ENCODE results near the gene MAN2A2.

Gene MAN2A2

GRCh38 chr15:90941038-90941437, 37.9 kb downstream of the MAN2A2 start:
- no peak for DNase-seq (ENCODE audit: low read depth in 2 of 3, low spot score in 2 of 3)

- no peak for DNase-seq (ENCODE audit: low read depth in 2 of 3, low spot score in 2 of 3)
These were observed 39.4 kb downstream of the MAN2A2 start for GRCh38 chr15:90942354-90943120.

- DNase-seq (ENCODE audit: low read depth in 2 of 3, low spot score in 2 of 3): no peak
These were observed 42.0 kb downstream of the MAN2A2 start for GRCh38 chr15:90945091-90945490.

GRCh38 chr15:90946538-90946937, 43.4 kb downstream of the MAN2A2 start:
- no peak for DNase-seq (ENCODE audit: low read depth in 2 of 3, low spot score in 2 of 3)

- no peak for DNase-seq (ENCODE audit: low read depth in 2 of 3, low spot score in 2 of 3)
These were observed 44.0 kb downstream of the MAN2A2 start for GRCh38 chr15:90946941-90947576.

- DNase-seq (ENCODE audit: low read depth in 2 of 3, low spot score in 2 of 3): no peak
These were observed 44.7 kb downstream of the MAN2A2 start for GRCh38 chr15:90947577-90948357.

- DNase-seq (ENCODE audit: low read depth in 2 of 3, low spot score in 2 of 3): no peak
These were observed 45.4 kb downstream of the MAN2A2 start for GRCh38 chr15:90948506-90948905.

GRCh38 chr15:90949979-90950675, 47.0 kb downstream of the MAN2A2 start:
- no peak for DNase-seq (ENCODE audit: low read depth in 2 of 3, low spot score in 2 of 3)

- DNase-seq (ENCODE audit: low read depth in 2 of 3, low spot score in 2 of 3): no peak
These were observed 47.6 kb downstream of the MAN2A2 start for GRCh38 chr15:90950676-90951075.

GRCh38 chr15:90952901-90953677, 50.0 kb downstream of the MAN2A2 start:
- DNase-seq (ENCODE audit: low read depth in 2 of 3, low spot score in 2 of 3): no peak

GRCh38 chr15:90953947-90954711, 51.0 kb downstream of the MAN2A2 start:
- DNase-seq (ENCODE audit: low read depth in 2 of 3, low spot score in 2 of 3): no peak

- DNase-seq (ENCODE audit: low read depth in 2 of 3, low spot score in 2 of 3): peak; percentile 72 to 81 (median 80)
These were observed 51.9 kb downstream of the MAN2A2 start, which contains the start of gene RCCD1 for GRCh38 chr15:90954712-90955623. TSS of gene RCCD1 (plus strand) at chr15:90954884. CDS start at chr15:90956735, 1,851 bp downstream.

GRCh38 chr15:90955624-90956273, 52.6 kb downstream of the MAN2A2 start:
- DNase-seq (ENCODE audit: low read depth in 2 of 3, low spot score in 2 of 3): no peak

GRCh38 chr15:90956274-90957030, 53.4 kb downstream of the MAN2A2 start:
- peak; percentile 44 to 60 (median 57) for DNase-seq (ENCODE audit: low read depth in 2 of 3, low spot score in 2 of 3)

- no peak for DNase-seq (ENCODE audit: low read depth in 2 of 3, low spot score in 2 of 3)
These were observed 54.1 kb downstream of the MAN2A2 start for GRCh38 chr15:90957031-90957790.

GRCh38 chr15:90957791-90958190, 54.7 kb downstream of the MAN2A2 start:
- DNase-seq (ENCODE audit: low read depth in 2 of 3, low spot score in 2 of 3): no peak
